ENCODE measurements around the gene TSC2.
"Not testable (repeated sequence)": the region's sequence is repeated elsewhere in the genome, so short reads cannot be mapped to it uniquely, and the experiment has no call there.

TSC2 gene

DNA sequence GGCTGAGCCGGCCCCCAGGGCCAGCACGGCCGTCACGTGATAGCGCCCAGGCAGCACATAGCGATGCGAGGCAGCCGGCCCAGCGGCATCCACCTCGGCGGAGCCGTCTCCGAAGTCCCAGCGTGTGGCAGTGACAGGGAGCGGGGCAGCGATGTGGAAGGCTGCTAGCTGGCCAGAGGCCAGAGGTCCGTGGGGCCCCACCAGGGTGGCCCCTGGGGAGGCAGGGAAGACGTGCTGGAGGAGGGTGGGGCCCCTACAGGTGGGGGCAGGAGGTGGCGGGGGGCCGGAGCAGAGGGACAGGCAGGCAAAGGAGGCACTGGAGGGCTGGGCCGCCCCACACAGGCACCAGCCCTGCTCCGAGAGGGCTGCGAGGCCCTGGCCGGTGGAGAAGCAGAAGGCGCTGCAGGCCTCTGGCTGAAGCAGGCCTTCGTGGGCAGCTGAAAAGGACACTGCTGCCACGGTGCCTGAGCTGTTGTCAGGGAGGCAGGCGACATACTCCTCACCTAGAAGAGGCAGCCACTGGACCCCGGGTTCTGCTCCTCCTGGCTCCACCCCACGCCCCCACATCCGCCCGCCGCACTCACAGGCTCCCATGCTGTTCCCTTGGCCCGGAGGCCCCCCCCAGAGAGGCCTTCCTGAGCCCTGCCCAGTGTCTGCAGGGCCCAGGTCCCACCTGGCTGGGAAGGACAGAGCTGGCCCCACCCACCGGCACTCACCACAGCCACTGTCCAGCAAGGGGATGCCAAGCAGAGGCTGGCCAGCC lies 70.4 kb downstream of the TSC2 start:
- not testable (repeated sequence) for DNase-seq (ENCODE audit: low read depth in 1 of 2, low spot score in 1 of 2)

DNA sequence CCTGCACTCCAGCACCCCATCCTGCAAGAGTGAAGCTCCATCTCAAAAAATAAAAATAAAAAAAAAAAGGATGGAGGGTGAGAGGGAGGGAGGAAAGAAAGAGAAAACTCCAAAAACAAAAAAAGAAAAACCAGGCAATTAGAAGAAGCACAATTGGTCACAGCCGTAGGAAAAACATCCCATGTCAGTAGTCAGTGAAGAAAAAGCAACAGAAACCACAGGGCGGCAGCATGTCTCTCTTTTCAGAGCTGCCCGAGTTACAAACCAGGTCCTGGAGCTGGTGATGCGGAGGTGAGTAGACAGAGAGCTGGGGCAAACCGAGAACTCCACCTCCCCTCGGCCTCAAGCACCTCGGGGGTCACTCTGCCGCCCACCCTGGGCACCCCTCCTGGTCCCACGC lies 73.5 kb downstream of the TSC2 start:
- DNase-seq (ENCODE audit: low read depth in 1 of 2, low spot score in 1 of 2), result not testable (repeated sequence)

DNA sequence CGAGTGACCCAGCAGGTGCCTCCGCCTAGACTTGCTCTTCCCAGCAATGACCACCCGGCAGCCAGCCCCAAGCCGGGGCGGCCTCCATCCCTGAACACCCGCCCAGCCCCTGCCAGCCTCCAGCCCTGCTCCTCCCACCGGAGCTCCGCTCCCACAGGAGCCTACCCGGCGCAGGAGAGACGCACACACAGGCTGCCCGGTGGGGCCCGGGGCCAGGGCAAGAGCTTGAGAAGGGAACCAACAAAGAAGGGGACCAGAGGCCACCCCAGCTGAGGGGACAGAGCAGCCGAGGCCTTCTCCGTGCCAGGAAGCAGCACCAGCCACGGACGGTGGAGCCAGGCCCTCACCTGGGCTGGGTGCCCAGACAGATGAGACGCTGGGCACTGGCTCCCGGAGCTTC lies 74.1 kb downstream of the TSC2 start:
- DNase-seq (ENCODE audit: low read depth in 1 of 2, low spot score in 1 of 2), result no peak

DNA sequence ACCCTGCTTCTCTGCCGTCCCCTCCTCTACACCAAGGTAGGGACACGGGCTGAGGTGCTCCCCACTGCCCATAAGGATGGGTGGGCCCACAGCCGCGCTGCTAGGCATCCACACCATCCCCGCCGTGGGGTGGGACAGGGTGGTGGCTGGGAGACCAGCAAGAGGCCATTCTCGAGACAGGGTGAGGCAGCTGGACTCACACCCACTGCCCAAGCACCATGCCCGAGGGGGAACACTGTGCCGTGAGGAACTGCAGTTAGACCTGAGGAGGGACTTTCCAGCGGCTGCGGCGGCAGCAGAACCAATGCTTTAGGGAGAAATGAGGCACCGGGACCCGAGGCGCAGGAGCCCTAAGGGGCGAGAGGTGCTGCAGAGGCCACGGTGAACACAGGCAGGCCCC lies 74.6 kb downstream of the TSC2 start:
- no peak for DNase-seq (ENCODE audit: low read depth in 1 of 2, low spot score in 1 of 2)

DNA sequence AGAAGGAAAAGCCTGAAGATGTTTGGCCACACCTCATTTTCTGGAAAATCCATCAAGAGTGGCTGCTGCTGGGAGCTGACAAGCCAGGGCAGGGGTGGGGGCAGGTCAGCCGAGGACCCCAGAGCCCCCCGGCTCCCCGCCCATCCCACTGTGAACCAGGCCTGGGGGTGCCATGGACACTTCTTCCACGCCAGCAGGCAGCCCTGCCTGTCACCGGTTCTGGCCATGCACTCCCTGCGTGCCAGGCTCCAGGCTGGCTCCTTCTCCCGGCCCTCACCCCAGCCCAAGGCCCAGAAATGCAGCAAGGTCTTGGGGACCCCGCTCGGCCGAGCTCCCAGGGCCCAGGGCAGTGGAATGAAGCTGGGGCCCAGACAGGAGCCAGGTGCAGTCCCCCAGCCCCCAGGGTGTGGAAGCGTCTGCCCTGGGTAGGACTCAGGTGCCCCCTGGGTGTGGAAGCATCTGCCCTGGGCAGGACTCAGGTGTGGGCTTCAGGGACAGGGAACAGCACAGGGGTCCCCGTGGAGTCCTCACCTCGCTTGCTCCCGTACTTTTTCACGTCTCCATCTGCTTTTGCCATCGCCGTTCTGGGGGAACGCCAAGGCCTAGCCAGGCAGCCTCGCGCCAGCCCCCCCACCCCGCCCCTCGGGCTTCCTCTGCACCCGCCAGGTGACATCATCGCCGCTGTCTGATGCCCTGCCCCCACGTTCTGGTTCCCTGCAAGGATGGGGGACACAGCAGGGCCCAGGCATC lies 75.3 kb downstream of the TSC2 start:
- DNase-seq (ENCODE audit: low read depth in 1 of 2, low spot score in 1 of 2), result not testable (repeated sequence)

DNA sequence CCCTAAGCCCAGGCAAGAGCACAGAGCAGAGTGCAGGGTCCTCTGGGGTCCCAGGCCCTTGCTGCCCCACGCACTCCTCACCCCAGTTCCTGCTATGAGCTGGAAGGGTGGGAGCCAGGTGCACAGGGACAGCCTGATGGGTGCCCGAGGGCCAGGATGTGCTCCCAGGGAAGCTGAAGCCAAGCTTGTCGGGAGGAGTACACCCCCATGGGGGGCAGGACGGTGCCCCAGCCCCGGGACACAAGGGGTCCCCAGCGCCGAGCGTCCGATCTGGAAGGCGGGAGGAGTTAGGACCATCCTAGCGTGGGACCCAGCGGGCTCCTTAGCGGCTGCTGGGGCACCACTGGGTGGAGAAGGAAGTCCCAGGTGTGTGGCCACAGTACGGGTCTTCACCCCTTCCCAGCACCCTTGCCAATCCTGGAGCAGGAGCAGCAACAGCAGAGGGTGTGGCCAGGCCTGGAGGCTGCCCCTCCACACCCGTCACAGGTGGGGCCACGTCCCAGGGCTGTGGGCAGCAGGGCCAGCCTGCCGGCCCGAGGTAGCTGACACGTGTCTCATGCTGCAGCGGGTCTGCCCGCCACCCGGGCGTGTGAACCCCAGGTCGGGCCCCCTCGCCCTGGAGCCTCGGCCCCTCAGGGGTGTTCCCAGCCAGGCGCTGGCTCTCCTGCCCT lies 76.1 kb downstream of the TSC2 start:
- not testable (repeated sequence) for DNase-seq (ENCODE audit: low read depth in 1 of 2, low spot score in 1 of 2)

DNA sequence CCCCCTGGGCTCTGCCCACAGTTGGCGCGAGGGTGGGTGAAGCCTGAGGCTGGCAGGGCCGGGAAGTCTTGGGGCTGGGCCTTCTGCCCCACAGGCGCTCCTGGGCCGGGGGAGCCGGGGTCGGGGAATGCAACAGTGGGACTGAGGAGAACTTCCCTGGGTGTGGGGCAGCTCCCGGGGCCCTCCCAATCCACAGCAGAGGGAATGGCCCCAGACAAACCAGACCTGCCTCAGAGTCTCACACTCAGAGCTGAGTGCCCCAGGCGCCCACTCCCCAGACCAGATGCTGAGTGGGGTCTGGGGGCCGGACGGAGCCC lies 76.5 kb downstream of the TSC2 start:
- not testable (repeated sequence) for DNase-seq (ENCODE audit: low read depth in 1 of 2, low spot score in 1 of 2)

DNA sequence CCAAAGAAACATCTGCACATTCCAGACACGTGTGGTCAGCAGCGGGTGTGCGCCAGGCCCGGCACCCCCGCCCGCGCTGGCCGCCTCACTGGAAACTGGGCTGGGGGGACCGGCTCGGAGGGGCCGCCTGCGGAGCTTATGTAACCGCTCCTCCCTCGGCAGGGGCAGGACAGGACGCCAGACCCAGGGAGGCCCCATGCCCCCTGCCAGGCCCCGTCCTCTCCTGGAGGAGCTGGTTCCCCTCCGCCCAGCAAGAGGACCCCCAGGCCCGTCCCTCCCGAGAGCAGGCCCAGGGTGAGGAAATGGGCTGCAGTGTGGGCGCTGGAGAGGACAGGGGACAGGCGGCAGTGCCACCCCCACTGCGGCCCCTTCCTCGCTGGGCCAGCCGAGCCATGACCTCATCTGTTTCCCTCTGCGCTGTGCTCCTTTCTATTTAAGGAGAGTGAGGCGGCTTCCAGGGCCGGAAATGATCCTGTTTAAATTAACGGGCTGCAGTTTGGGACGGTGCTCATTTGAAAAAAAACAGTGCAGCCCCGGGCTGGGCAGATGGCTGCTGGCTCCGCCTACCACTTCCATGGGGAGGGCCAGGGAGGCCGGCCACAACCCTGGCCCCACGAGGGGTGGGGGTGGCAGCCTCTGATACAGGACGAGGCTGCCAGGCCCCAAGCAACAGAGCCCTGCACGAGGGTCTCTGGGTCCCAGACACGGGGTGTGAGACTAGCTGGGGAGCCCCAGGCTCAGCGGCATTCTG lies 77.1 kb downstream of the TSC2 start:
- DNase-seq (ENCODE audit: low read depth in 1 of 2, low spot score in 1 of 2), result not testable (repeated sequence)

DNA sequence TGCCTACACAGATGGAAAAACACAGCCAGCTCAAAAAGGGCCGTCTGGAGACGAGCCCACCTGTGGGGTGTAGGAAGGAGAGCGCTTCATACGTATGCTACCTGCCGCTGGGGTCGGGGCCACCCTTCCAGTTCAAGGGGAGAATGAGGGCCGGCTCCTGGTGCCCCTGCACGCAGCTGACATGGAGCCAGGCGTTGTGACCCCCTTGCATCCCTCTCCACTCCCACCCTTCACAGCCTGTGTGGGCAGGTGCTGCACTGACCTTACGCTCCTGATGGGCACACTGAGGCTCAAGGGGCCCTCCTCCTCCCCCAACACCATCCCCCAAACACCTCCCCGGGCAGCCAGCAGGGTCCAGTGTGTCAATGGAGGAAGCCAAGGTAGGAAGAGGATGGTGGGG lies 77.8 kb downstream of the TSC2 start:
- not testable (repeated sequence) for DNase-seq (ENCODE audit: low read depth in 1 of 2, low spot score in 1 of 2)

DNA sequence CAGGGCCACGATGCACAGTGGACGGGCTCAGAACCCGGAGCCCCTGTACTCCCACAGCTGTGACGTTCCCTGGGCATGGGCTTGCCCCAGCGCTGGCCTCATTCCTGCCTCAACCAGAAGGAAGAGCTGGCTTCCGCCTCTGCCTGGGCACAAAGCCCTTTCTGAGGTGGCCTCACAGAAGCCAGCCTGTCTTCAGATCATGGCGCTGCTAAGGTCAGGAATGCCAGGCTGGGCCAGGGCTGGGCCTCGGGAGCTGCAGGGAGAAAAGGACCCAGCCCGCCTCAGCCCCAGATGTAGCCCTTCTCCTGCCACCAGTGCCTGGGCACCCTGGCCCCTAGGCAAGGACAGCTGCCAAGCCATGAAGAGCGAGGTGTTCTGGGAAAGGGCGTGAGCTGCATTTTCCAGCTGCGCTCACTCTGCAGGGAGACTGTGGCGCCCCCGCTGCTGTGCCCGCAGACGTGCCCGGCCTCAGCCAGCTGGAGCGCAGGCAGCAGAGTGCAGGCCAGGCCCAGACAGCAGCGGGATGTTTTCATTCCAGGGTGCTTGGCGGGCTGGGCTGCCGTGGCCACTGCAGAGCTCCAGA lies 78.5 kb downstream of the TSC2 start:
- not testable (repeated sequence) for DNase-seq (ENCODE audit: low read depth in 1 of 2, low spot score in 1 of 2)

DNA sequence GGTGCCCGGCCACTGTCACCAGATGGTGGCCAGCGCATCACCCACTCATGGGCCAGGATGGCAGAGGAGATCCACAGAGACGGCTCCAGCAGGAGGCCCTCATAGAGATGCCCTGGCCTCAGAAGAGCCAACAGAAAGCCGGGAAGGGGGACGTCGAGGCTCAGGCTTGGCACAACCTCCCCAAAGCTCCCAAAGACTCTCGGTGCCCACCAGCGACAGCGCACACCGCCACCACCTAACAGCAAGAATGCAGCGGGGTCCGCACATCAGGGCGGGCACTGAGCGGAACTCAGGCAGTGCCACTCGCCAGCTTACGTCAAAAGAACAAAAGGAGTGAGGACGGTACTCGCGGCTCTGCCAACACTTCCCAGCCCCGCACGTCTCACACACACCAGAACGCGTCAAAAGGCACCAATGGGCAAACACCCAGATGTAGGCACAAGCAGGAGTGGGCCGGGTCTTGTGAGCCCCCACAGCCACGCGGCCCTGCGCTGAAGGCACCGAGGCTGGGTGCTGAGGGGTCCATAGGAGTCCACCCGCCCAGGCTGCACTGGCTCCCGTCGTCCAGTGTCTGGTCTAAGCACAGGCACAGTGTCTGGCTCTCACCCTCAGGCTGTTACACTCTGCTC lies 79.3 kb downstream of the TSC2 start:
- DNase-seq (ENCODE audit: low read depth in 1 of 2, low spot score in 1 of 2), result not testable (repeated sequence)

DNA sequence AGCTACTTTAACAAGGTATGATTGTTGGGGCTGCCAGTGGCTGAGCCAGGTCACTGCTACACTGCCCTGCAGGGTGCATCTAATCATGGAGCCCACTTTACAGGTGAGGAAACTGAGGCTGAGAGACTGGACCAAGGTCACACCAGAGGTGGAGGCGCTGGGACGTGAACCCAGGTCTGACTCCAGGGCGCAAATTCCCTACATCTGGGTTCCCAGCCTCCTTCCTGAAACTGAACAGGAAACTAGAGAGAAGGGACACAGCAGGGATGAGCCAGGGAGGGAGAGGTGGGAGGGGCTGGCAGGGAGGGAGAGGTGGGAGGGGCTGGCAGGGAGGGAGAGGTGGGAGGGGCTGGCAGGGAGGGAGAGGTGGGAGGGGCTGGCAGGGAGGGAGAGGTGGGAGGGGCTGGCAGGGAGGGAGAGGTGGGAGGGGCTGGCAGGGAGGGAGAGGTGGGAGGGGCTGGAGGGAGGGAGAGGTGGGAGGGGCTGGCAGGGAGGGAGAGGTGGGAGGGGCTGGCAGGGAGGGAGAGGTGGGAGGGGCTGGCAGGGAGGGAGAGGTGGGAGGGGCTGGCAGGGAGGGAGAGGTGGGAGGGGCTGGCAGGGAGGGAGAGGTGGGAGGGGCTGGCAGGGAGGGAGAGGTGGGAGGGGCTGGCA lies 80.0 kb downstream of the TSC2 start:
- not testable (repeated sequence) for DNase-seq (ENCODE audit: low read depth in 1 of 2, low spot score in 1 of 2)

DNA sequence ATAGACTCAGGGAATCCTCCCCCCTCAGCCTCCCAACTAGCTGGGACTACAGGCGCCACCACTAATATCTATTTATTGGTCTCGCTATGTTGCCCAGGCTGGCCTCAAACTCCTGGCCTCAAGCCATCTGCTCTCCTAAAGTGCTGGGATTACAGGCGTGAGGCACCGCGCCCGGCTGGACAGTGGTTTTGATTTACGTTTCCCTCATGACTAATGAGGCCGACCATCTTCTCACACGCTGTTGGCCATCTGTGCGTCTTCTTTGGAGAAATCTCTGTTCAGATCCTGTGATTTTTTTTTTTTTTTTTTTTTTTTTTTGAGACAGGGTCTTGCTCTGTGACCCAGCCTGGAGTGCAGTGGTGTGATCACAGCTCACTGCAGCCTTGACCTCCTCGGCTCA lies 81.5 kb downstream of the TSC2 start:
- not testable (repeated sequence) for DNase-seq (ENCODE audit: low read depth in 1 of 2, low spot score in 1 of 2)

DNA sequence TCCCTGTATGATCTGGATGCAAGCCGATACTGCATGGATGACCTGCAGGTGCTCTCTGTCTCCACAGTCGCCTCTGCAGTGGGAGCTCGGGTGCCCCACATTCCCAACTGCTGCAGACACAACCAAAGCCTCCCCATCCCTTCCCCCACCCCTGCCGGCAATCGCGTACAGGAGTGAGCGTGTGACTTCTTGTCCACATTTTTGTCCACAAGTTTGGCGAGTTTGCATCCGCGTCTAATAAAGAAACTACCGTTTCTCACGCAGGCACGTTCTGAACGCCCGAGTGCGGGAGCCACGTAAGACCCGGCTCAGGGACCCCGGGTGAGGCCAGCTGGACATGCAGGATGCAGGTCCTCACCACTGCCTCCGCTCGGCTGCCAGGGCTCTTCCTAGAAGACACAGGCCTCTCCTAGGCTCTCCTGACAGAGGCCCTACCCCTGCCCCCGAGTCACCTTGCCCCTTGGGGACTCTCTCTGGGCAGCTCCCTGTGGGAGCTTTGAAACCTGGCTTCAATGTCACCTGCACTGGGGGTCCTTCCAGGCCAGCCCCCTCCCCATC lies 82.2 kb downstream of the TSC2 start:
- not testable (repeated sequence) for DNase-seq (ENCODE audit: low read depth in 1 of 2, low spot score in 1 of 2)

DNA sequence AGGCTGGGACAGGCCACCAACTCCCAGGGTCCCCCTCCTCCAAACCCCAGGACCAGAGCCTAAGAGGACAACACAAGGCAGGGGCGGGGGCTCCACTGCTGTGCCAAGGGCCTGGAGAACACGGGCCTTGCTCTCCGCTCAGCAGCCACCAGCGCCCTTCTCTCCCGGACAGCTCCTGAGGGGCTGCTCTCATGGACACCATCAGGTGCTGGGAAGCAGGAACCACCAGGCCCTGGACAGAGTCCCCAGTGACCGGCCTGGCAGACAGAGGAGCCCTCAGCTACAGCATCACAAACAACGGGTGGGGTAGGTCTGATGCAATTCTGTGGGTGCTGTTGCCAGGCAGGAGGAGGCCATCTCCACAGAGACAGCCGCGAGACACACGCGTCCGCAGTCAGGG lies 86.0 kb downstream of the TSC2 start:
- DNase-seq (ENCODE audit: low read depth in 1 of 2, low spot score in 1 of 2), result not testable (repeated sequence)

DNA sequence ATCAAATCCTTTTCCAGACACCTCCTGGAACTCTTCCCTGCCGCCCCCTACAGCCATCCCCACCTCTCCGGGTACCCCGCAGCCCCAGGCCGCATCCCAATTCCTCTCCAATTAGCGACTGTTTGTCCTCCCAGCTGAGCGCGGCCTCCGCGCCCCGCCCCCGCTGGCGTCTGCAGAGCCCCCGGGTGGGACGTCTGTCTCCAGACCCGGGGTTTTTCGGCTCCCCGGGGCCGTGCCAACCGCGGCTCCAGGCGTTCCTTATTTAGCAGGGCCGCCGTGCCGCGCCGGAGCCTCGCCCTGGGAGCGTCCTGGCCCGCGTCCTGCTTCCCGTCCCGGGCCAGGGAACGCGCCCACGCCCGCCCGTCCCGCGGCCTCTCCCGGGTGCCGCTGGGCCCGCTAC lies 87.3 kb downstream of the TSC2 start:
- not testable (repeated sequence) for DNase-seq (ENCODE audit: low read depth in 1 of 2, low spot score in 1 of 2)

DNA sequence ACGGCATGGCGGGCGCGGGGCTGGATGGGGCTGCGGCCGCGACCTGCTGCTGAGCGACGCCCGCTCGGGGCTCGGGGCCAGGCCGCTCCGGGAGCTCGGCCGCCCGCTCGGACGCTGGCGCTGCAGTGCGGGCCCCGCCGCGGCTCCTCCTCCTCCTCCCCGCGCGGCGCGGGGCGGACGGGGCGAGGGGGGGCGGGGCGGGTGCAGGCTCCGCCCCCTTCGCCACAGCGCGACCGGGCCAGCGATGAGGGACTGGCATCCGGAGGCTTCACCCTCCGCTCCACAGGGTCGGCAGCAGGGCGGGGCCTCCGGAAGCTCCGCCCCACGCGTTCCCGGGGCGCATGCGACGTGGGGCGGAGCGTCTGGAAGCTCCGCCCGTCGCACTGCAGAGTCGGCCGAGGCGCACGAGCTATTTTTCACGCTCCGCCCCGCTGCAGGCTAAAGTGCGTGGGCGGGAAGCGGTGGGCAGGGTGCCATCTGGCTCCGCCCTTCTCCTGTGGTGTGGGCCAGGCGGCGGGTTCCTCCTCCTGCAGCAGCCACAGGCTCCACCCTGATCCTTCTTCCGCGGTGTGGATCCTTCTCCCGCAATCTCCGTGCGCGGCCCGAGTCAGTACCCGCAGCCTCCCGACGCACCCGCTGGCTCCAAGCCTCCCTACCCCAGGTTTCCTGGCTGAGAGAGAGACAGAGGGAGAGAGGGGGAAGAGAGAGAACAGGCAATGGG lies 88.1 kb downstream of the TSC2 start, which contains the start of gene PKD1:
Gene PKD1, minus strand, starts transcription at position 129 of the 721 bp plus-strand sequence. CDS start 209 bp downstream, outside the sequence.
- peak; percentile 97 to 98 for DNase-seq (ENCODE audit: low read depth in 1 of 2, low spot score in 1 of 2)
